SU-DHL-6 (cell line): ENCODE results near the gene ECHDC3.

Experiments used
- EZH2phosphoT487 ChIP-seq: fragments of 200-600 bp; sonication (generic), shearing (Covaris generic); conservative IDR thresholded peaks from 2 replicates; pipeline ENCODE4 v1.6.1; 2018; ENCODE audit warnings: mild to moderate bottlenecking, antibody characterized with exemption, low read length, moderate library complexity, mixed read lengths
- TF ChIP-seq, protein P1 (sequence below): fragments of 200-600 bp; sonication (generic); IDR thresholded peaks from one replicate; pipeline ENCODE4 v1.5.1; 2017; ENCODE audit warnings: antibody characterized with exemption, mild to moderate bottlenecking, low read length, moderate library complexity; ENCODE audit not compliant: insufficient read depth, poor library complexity, severe bottlenecking

GRCh38 chr10:11728353-11728752, 13.8 kb upstream of the ECHDC3 start:
- TF ChIP-seq, protein P1, sequence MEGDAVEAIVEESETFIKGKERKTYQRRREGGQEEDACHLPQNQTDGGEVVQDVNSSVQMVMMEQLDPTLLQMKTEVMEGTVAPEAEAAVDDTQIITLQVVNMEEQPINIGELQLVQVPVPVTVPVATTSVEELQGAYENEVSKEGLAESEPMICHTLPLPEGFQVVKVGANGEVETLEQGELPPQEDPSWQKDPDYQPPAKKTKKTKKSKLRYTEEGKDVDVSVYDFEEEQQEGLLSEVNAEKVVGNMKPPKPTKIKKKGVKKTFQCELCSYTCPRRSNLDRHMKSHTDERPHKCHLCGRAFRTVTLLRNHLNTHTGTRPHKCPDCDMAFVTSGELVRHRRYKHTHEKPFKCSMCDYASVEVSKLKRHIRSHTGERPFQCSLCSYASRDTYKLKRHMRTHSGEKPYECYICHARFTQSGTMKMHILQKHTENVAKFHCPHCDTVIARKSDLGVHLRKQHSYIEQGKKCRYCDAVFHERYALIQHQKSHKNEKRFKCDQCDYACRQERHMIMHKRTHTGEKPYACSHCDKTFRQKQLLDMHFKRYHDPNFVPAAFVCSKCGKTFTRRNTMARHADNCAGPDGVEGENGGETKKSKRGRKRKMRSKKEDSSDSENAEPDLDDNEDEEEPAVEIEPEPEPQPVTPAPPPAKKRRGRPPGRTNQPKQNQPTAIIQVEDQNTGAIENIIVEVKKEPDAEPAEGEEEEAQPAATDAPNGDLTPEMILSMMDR: no peak
- no peak for TF ChIP-seq EZH2phosphoT487
